Ecto neural progenitor cell (in vitro differentiated cells): ENCODE measurements around the gene SPTBN1.

Experiments used
- DNase-seq: peaks from one replicate; pipeline ENCODE4 v3.0.0-alpha.2; 2018; ENCODE audit warnings: low spot score

SPTBN1 gene

DNA sequence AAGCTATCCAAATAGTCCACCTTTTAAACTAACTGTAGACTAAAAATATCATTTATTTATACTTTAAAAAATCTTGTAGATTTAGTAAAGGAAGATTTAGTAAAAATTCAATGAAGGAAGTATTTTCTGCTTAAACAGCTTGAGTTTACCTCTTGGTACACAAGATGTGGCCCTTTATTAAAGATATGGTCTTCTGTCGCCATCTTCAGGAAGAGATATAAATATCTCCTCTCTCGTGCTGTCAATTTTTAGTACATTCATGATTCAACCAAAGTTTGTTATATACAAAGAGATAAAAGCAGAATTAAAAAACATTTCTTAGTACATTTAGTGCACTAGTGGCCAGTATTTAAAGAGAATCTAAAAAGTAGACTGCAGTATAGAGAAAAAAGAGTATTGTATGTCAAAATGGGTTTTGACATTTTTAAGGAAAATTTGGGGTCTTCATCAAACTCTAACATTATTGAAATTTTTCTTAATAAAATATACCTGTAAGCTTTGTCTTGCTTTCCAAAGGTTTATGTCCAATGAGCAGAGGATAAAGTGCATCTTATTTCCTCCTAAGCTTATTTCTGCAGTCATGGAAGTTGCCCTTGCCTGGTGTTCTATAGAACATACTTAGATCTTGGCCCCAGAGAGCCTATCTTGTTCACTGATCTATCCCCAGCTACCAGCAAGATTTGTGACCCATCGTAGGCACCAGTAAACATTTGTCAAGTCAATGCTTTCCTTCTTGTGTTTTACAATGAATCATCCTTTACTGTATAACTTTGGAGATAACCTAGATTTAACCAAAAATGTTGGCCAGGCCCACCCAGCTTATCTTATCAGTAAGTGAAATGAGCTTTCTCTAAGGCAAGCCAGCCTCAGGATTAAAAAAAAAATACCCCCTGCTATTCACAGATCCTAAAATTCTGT is 248.8 kb downstream of the SPTBN1 start:
- no peak for DNase-seq

DNA sequence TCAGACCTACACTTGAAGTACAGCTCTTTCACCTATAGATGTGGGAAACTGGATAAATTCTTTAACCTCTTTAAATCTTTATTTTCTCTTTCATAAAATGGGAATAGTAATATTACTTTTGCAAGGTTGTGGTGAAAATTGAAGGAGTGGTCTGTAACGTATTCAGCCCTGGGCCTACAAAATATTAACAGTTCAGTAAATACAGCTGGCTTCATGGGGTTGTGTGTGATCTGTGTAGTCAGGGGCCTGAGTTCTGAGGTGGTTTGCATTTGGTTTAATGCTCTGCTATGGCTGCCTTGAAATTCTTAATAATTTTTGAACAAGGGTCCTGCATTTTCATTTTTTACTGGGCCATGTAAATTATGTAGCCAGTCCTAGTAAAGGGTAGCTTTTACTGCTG is 250.5 kb downstream of the SPTBN1 start:
- DNase-seq: no peak

DNA sequence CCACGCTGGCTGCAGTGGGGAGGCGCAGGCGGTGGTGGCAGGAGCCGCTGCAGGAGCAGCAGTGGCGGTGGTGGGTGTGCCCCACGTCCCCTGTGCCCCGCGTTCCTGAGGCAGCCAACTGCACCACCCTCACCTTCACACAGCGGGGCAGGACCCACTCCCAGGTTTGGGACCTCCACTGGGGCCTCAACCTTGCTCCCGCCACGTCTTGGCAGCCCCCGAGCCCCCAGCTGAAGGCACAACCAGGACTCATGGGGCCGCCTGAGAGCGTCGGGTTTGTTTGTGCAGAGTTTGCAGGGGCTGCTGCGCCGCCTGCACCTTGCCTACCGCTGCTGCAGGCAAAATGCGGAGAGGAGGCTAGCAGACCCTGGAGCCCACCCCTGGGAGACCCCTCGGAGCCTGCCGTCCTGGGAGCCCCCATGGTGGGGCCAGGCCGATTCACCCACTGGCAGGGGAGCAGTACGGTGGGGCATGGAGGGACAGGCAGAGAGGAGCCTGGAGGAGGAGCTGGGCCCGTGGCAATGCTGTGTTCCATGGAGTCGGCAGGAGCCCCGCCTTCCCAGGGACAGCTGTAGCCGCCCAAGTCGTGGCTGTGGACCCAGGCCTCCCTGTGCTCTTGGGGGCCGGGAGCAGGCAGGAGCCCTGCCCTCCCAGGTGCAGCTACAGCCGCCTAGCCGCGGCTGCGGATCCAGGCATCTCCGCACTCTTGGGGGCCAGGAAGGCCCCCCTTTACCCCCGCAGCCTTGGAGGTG is 252.6 kb downstream of the SPTBN1 start:
- peak; percentile 81 for DNase-seq

DNA sequence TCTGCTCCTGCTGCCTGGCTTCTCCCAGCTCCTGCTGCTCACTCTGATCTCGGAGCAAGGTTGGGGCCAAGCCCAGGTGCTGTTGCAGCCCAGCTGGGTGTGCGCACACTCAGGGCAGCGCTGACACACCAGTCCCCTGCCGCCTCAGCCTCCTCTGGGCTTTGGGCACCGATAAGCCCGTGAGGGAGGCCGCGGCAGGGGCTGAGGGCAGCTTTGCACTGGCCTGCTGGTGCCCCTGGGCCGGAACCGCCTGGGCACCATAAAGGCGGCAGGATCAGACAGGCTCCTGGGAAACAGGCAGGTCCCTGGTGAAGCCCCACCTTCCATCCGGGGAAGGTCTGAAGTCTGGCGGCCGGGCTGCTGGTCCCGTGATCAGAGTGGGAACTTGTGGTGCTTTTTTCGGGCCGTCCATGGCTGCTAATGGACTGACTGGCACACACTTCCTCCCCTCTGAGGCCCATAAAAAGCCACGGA is 253.2 kb downstream of the SPTBN1 start:
- no peak for DNase-seq

DNA sequence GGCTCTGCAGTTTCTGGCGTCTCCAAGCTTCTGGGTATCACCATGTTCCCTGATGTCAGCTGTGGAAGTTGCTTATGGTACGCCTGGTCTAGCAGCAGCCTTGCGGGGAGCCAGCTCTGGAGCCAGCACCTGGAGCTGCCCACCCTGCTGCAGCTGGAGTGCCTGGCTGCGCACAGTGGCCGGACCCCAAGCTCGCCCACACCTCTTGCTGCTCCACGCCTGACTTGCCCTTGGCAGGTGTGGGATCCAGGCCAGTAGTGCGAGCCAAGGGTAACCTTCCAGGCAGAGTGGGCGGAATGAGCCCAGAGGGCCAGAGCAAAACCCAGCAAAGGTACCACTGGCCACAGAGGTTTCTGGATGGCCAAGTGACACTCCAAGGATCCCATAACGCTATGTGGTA is 254.1 kb downstream of the SPTBN1 start:
- DNase-seq: no peak

DNA sequence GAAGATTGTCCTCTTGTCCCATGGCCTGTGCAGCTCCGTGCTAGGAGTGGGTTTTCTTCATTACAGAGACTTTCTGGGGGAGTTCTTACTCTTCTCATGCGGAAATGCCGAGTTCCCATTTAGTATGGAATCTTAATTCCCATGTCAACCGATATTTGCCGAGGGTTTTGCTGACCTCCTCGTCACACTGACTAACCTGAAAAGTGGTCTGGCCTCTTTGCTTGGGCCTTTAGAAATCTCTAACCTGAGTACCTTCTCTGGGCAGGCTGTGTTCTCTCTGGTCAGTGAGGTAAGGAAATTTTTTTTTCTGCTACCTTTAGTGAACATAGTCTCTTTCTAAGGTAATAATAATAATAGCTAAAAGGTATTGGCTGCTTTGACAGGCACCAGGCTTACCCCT is 256.4 kb downstream of the SPTBN1 start:
- DNase-seq: no peak

DNA sequence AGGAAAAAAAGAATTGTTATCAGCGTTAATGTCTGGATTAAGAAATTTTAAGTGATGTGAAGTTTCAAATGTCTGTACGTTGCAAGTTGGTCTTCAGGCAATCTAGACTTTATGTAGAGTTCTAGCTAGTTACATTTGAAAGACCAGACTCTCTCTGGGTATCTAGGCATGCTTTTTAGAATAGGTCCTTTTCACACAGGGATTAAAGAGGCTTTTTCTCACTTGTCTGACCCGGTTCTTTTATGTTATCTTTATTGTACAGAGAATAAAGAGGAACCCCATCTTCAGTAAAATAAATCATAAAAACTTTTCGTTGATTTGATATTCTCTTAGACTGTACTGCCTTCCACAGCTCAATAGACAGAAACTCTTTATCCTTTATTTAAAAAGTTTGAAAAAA is 258.9 kb downstream of the SPTBN1 start:
- DNase-seq: no peak

DNA sequence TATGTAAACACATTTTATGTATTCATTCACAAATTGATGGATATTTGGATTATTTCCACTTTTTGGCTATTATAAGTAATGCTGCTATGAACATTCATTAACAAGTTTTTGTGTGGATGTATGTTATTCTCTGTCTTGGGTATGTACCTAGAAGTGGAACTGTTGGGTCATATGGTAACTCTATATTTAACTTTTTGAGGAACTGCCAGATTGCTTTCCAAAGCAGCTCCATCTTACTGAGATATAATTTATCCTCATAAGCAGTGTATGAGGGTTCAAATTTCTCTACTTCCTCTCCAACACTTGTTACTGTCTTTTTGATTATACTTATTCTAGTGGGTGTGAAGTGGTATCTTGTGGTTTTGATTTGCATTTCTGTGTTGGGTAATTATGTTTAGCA is 260.2 kb downstream of the SPTBN1 start:
- no peak for DNase-seq

DNA sequence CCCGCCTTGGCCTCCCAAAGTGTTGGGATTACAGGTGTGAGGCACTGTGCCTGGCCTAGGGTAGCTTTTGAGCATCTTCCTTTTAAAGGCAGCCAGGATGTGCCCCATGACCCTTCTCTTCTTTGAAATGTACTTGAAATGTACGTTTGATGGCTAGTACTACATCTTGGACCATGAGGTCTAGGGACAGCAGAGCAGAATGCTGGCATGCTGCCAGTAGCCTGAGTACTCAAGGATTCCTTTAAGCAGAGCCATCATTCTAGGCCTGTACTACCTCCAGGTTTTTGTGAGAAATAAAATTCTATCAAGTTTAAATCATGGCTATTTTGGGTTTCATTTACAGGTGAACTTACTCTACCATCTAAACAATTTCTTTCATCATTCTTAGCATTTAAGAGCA is 264.4 kb downstream of the SPTBN1 start:
- no peak for DNase-seq
